HFFc6 (cell line): ENCODE measurements around the gene CPXM2. TPM values are rescaled to one million over a fixed set of nuclear protein-coding genes. Genes with fewer than 3 reads are reported as not detected.

Source experiments
- DNase-seq: peaks from one replicate; pipeline ENCODE4 v3.0.0-alpha.2; 2018
- H3K27ac Mint-ChIP-seq: 2 replicates; pipeline ENCODE4 v1.8.0; 2020; ENCODE audit warnings: mild to moderate bottlenecking, mixed read lengths
- H3K27me3 Mint-ChIP-seq: 2 replicates; pipeline ENCODE4 v1.8.0; 2021; ENCODE audit warnings: mild to moderate bottlenecking, moderate library complexity, mixed read lengths; ENCODE audit not compliant: insufficient read depth
- H3K36me3 Mint-ChIP-seq: 2 replicates; pipeline ENCODE4 v1.8.0; 2021; ENCODE audit warnings: low read depth, mixed read lengths
- H3K4me1 Mint-ChIP-seq: 2 replicates; pipeline ENCODE4 v1.8.0; 2020; ENCODE audit warnings: low read depth, mixed read lengths
- H3K4me3 Mint-ChIP-seq: 2 replicates; pipeline ENCODE4 v1.8.0; 2020; ENCODE audit warnings: mild to moderate bottlenecking, moderate library complexity, mixed read lengths
- H3K9me3 Mint-ChIP-seq: 2 replicates; pipeline ENCODE4 v1.8.0; 2020; ENCODE audit warnings: mild to moderate bottlenecking, mixed read lengths
- CTCF ChIP-seq: fragments of 200-600 bp; sonication (generic); IDR thresholded peaks from 2 replicates; pipeline ENCODE4 v1.5.0; 2021; ENCODE audit warnings: antibody characterized with exemption, mild to moderate bottlenecking
- total RNA-seq, 6 experiments: library from RNA; stranded (reverse); fragmentation: NEBNext Ultra II Directional; extraction: Animal tissue kit (Norgen Biotek cat#: 25700); gene quantifications; 2 replicates in 1 of 6; 3 replicates in 5 of 6; pipeline ENCODE4 v1.2.3, GENCODE V29; 2021

CPXM2 gene
- total RNA-seq, 6 experiments from 2014 or later: not detected

GRCh38 chr10:123757853-123758252 is 133.8 kb downstream of the CPXM2 start:
- no peak overlapping the region for H3K27ac Mint-ChIP-seq
- peaks cover 21% of the 10 kb centered on the region for H3K9me3 Mint-ChIP-seq
- no peak for DNase-seq
- no peak overlapping the region for H3K4me3 Mint-ChIP-seq
- no peak for TF ChIP-seq CTCF
- H3K4me1 Mint-ChIP-seq: no peaks in the 10 kb centered on the region
- H3K27me3 Mint-ChIP-seq: peaks cover 21% of the 10 kb centered on the region
- H3K36me3 Mint-ChIP-seq: no peaks in the 10 kb centered on the region; the same call in 1 of the 2 replicates

DNA sequence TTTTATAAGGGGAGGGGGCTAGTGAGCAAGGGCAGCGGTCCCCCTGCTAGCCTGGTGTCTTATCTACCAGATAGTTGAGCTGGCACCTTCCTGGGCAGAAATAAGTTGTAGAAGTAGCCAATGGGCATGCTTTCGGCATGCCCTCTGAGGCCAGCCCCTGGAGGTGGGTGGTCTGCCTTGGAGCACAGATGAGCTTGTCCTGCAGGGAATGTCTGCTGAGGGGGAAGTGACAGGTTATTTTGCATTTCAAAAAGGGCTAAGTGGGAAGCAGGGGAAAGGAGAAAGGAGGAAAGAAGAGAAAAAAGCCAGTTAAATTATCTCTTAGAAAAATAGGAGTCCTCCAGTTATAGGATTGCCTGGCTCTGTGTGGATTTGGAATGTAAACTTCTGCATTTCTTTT is 136.5 kb downstream of the CPXM2 start:
- no peak overlapping the region for H3K27ac Mint-ChIP-seq
- H3K4me1 Mint-ChIP-seq: no peaks in the 10 kb centered on the region
- peaks cover 41% of the 10 kb centered on the region for H3K9me3 Mint-ChIP-seq
- DNase-seq: no peak
- no peak overlapping the region for H3K4me3 Mint-ChIP-seq
- TF ChIP-seq CTCF: no peak
- H3K27me3 Mint-ChIP-seq: peaks cover 21% of the 10 kb centered on the region
- peaks cover 8% of the 10 kb centered on the region for H3K36me3 Mint-ChIP-seq

- H3K36me3 Mint-ChIP-seq: peaks cover 8% of the 10 kb centered on the region
- H3K4me3 Mint-ChIP-seq: no peak overlapping the region
- peaks cover 19% of the 10 kb centered on the region for H3K27me3 Mint-ChIP-seq
- H3K9me3 Mint-ChIP-seq: peaks cover 45% of the 10 kb centered on the region
- no peak for TF ChIP-seq CTCF
- no peak overlapping the region for H3K27ac Mint-ChIP-seq
- no peak for DNase-seq
- H3K4me1 Mint-ChIP-seq: no peaks in the 10 kb centered on the region
These were observed 137.5 kb downstream of the CPXM2 start for GRCh38 chr10:123754123-123754522.

- Mint-ChIP-seq H3K36me3 (peaks cover 8% of the 10 kb centered on the region), H3K27me3 (peaks cover 10% of the 10 kb centered on the region; the same call in 1 of the 2 replicates), H3K9me3 (peaks cover 45% of the 10 kb centered on the region), H3K27ac (no peak overlapping the region), H3K4me3 (no peak overlapping the region), H3K4me1 (no peaks in the 10 kb centered on the region)
- no peak for DNase-seq
- TF ChIP-seq CTCF: no peak
These were observed 140.1 kb downstream of the CPXM2 start for GRCh38 chr10:123751342-123752134.

DNA sequence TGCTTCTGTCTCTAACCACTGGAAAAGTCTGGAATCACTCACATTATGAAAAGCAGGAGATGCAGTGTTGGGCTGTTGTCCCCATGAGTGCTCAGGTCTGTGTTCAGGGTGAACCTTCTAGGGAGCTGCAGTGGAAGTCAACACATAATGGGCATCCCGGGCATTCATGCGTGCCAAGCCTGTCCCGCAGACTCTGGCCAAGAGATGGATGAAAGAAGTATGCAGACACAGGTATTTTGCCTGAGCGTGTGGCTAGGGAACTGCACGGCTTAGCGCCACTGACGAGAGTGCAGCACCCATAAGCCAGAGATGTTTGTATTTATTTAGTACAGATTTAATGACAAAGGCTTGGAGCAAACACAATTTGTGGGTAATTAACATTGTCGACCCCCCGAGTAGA is 140.7 kb downstream of the CPXM2 start:
- no peak overlapping the region for H3K27ac Mint-ChIP-seq
- TF ChIP-seq CTCF: no peak
- peaks cover 8% of the 10 kb centered on the region; the same call in 1 of the 2 replicates for H3K36me3 Mint-ChIP-seq

More for the DNA sequence above, 140.7 kb downstream of the CPXM2 start:
- H3K27me3 Mint-ChIP-seq: peaks cover 8% of the 10 kb centered on the region; the same call in 1 of the 2 replicates
- no peaks in the 10 kb centered on the region for H3K4me1 Mint-ChIP-seq
- peaks cover 41% of the 10 kb centered on the region for H3K9me3 Mint-ChIP-seq
- DNase-seq: no peak
- H3K4me3 Mint-ChIP-seq: no peak overlapping the region
